Stimulated activated CD4-positive, alpha-beta T cell treated with anti-CD3 and anti-CD28 coated beads, Interleukin-15, amount 100 ng/mL, for 1 hour (primary cell): ENCODE data around the gene COL4A4.

Experiments
- DNase-seq, 2 donors: peaks; one replicate each; pipeline ENCODE4 v3.0.0-alpha.2; 2020; ENCODE audit warnings: low read depth in 1 of 2, low spot score in 1 of 2

Gene COL4A4

DNA sequence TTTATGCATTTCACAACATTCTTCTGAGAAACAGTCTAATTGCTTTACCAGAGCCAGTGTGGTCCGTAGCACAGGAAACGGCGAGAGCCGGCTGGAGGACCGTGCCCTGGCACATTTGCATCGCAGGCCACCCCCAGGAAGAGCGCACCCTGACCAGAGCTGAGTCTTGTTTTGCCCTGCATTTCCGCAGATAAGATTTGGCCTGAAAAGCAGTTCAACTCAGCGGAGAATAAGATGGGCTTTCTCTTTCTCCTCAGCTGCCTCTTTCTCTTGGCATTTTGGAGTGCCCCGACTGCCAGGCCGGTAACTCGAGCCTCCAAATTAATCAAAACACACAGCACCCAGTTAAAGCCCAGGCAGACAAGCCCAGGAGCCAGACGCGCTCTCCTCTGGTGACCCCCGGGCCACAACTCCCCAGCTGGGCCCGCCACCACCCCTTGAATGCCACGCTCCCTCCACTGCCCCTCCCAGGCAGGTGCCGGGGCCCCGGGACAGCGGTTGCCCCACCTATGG, 464 bp downstream of the COL4A4 start:
- no peak for DNase-seq

DNA sequence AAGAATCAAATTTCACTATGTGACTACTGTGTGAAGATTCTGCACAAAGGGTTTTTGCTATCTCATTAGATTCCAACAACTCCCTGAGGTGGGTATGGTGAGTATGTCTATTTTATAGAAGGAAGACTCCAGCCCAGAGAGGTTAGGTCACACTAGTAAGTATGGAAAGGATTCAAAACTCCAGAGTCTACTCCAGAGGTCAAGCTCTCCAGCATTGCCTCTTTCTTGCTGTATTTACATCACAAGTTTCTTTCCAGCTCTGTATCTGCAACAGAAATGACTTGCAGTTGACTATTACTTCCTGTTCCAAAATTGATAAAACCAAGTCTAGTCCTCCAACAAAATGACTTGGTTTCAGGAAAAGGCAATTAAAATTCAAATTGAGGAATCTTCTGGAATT, 2.1 kb downstream of the COL4A4 start:
- no peak for DNase-seq

DNA sequence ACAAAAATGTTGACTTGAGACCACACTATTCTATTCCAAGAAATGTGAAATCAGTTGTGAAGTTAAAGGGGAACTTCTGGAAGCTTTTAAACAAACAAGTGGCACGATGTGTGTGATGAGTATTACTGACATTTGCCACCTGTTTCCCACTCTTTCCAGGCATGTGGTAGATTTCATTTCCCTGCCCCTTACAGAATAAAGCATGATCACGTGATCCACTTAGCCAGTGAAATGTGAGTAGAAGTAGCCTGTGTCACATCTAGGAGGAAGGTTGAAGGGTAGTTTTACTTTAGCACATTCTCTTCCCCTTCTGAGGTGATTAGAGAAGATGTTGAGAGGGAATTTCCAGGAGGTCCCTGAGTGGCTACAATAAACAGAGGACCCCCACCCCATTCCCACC, 3.8 kb downstream of the COL4A4 start:
- no peak for DNase-seq

DNA sequence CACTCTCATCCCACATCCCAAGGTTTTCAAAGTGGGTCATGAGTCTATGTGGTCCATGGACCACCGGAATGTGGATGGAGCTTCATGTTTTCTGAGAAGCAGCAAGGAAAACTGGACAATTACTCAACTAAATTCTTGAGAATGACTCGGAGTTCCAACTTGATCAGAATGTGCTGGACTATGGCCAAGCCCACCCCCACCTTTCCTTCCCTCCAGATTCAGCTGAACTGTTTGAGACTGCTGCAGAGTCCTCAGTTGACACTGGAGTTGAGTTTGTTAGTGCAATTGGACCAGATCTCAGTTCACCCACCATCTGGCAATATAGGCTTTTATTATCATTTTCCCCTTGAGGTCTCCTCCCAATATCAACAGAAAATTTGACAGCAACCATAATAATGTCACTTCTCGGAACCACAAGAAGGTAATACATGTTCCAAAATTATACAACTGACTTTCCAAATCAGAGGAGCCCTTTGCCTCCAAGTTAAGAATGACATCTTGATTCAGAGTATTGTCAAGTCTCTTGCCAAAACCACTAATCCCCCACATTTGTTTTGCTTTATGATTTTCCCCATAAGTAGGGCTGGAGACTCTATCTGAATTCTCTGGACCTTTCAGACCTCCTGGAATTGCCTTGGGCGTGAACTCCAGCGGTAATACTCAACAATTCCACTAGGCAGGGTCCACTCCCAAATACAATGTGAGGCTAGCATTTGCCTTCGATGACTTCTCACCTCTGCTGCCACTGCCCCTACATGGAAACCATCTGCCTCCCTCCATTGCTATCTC, 8.8 kb downstream of the COL4A4 start:
- DNase-seq, result no peak

DNA sequence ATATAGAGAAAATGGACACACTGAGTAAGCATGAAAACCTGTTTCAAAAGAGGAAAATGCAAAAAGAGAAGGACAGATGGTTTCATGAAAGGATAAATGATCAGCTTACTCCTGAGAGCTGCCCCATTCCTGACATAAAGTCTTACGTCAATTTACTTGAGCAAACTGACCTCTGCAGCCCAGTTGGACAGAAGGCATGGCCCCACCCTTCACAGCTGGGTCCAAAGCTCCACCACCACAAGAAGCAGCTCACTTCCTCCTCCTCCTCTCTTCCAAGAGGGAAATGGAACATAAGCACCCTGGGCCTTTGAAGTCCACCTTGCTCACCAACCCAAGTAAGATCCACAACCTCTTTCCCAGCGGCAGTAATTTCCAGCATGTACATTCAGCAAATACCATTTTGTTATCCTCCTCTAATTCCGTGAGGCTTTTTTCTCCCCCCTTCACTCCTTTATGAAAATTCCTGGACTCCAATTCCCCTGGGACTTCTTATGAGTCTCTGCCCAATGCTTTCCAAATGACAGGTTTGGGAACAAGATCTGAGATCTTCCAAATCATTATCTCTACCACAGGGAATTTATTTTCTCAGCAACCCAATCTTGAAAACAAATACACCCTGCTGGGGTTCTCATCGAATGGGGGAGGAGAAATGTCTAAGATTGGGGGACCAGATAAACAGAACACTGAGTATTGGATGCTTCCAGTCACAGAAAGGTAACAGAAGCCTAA, 10.1 kb downstream of the COL4A4 start:
- DNase-seq, result no peak

DNA sequence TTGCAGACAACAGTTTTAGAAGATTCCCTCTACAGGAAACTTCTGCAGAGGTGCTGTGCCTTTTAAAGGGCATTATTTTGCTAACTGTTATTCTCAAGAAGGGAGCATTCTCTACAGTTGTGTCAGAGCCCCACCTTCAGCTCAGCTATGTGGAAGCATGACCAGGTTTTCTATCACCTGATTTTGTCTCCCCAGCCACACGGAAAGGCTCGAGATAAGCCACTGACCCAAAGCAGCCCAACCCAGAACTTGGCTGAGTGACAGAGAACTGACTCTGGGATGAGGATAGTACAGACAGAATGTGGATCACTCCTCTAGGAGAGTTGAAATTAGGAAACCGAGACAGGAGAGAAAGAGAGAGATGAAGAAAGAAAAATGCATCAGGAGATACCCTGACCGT, 10.7 kb downstream of the COL4A4 start:
- DNase-seq, result no peak

DNA sequence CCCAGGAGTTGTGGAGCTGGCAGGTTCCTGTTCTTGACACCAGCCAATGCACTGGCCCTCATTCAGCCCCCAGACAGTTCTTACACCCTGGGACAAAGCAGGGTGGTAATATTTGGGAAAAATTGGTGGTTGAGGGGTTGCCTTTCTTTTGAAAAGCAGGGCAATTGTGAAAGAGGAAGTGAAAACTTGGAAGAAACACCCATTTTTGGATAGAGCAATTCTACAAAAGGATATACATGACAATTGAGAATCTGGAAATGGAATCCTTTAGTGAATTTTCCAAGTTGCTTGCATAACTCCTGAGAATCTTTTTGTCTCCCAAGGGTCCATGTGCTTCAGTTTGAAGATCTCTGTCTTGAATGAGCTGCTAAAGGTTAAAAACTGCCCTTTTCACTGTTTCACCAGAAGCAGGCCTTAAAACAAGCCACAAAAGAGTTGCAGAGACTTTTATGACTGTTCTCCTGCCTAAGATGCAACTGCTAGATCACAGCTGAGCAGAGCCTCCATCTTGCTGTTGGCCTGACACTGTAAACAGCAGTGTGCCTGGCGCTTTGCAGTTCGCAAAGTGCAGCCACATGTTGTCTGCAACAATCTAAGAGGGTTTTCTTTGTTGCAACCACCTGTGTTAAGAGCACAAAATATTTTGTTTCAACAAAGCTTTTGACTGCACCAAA, 11.8 kb downstream of the COL4A4 start:
- no peak for DNase-seq

DNA sequence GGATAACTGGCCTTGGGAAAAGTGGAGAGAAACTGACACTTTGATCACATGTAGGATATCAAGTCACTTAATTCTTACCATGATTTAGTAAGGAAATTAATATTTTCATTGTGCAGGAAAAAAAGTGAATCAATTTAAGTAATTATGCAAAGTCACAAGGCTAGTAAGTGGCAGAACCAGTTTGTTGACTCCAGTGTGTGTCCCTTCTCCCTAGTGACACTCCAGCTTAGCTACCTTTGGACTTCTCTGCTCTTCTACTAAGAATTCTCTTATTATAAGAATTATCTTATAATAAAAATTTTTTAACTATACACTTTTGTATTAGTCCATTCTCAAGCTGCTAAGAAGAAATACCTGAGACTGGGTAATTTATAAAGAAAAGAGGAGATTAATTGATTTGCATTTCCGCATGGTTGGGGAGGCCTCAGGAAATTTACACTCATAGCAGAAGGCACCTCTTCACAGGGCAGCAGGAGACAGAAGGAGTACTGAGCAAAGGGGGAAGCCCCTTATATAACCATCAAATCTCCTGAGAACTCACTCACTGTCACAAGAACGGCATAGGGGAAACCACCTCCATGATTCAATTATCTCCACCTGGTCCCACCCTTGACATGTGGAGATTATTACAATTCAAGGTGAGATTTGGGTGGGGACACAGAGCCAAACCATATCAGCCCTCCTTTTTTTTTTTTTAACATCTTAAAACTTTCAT, 13.6 kb downstream of the COL4A4 start:
- DNase-seq, result no peak

DNA sequence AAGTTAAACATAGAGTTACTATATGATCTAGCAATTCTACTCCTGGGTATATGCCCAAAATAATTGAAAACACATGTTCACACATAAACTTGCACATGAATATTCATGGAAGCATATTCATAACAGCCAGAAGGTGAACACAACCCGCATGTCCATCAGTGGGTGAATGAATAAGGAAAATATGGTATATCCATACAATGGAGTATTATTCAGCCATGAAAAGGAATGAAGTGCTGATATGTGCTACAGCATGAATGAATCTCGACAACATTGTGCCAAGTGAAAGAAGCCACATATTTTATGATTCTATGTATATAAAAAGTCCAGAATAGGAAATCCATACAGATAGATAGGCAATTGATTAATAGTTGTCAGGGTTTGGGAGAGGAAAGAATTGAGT, 15.9 kb downstream of the COL4A4 start:
- DNase-seq, result no peak

DNA sequence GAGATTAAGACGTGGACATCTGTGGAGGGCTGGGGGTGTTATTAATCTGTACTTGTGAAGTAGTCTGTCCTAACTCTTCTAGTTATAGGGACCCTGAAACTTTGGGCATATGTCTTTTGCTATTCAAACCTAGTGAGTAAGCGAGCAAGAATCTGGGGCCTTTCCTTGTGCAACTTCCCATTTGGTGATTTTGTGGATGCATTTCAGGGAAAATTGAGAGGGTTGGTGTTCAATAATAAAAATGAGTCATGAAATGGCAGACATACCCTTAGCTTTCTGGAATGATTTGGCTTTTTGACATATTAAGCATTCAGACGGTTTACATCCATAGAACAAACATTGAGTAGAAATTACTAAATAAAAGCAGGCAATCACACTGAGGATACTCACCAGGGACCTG, 17.0 kb downstream of the COL4A4 start:
- no peak for DNase-seq

DNA sequence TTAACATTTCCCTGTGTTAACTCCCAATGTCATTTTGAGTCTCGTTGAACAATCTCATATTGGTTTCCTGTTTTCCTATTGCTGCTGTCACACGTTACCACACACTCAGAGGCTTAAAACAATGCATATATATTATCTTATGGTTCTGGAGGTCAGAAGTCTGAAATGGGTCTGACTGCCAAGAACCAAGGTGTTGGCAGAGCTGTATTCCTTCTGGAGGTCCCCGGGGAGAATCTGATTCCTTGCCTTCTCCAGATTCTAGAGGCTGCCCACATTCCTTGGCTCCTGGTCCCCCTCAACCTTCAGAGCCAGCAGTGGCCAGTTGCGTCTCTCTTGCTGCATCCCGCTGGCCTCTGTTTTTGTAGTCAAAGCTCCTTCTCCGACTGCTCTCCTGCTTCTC, 17.5 kb downstream of the COL4A4 start:
- no peak for DNase-seq

DNA sequence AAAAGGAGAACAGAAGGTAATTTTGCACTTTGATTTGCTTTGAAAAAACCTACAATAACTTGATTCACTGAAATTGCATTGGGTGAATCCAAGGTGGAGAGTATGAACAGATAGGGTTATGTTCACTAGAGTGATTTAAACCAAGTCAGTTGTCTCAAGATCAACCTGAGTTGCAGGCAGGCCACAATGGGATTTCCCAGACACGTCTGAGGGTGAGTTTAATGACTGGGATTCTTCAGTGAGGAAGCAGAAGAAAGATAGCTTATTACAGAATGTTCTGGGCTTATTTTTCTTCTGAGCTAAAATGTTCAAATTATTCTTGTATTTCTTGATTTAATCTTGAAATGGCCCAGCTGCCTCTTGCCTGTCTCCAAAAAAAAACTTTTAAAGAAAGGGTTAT, 20.1 kb downstream of the COL4A4 start:
- no peak for DNase-seq

DNA sequence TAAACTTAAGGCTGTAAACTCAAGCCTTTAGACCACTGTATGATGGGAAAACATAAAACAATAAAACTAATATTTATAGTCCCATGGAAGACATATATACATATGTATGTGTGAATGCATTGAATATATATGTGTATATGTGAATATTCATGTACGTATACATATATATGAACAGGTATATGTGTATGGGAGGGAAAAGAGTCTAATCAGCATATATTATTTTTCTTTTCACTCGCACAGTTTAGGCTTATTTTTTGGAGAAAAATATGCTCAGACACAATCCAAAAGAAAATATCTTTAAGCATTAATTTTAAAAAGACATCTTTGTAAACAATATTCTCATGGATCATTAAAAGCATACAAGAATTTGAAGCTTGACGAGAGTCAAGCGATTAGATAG, 22.7 kb downstream of the COL4A4 start:
- DNase-seq, result no peak

DNA sequence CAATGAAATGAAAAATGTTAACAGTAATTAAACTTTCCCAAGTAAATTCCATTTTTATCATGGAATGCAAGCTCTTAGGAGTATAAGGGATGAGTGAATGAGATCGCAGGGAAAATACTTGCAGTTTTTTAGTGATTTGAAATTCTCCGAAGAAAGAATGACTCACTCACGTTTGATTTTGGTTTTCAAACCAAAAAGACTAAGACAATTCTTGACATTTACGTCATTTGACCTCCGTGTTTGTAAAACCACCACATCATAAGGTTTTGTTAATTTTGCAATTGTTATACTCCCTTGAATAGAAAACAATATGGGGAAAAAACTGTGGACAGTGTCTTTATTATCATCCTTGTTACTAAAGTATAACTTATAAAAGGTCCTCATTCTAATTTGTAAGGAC, 29.4 kb downstream of the COL4A4 start:
- no peak for DNase-seq

DNA sequence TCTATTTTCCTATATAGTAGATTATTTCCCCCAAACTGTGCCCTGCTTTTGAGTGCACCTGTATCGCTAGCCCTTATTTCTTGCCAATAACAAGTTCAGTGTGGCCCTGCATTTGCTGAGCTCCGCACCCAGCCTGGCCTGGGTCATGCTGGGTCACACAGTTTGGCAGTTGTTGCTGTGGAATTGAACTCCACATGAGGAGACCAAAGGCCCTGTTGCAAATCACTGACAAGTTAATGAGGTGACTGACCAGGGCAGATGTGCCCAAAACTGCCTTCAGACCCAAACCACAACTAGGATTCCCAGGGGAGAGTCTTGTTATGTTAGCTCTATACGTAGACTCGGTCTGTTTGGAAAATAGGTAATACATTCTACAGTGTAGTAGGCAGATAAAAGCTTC, 31.0 kb downstream of the COL4A4 start:
- DNase-seq, result no peak

DNA sequence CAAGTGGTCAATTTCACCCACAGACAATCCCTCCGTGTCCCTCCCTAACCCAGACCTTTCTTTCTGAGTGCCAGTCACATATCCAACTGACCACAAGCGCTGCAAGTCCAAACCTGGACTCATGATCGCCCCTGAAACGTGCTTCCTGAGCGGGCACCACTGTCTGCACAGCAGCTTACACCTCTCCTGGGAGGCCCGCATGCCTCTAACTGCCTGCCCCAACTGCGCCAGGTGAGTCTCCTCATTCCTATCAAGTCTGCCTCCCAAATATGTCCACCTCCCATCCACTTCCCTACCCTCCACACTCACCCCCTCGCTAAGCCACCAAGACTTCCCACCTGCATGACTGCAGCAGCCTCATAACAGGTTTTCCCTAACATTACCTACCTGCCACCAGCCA, 33.4 kb downstream of the COL4A4 start:
- no peak for DNase-seq

DNA sequence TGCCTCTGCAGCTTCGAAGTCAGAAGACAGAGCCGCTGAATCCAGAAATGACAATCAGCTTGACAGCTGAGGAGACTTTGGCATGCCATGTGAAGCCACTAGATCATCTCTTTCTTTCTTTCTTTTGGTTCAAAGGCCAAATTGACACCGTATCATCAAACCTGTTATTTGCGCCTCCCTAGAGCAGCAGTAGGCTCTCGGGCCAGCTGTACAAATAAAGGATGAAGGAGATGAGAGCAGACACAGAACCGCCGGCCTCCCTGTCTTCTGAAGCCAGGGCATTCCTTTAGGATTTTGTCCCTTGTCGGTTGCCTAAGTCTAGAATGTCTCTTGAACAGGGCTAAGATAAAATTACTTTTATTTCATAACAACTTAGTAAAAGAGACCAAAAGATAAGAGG, 36.8 kb downstream of the COL4A4 start:
- DNase-seq, result no peak

DNA sequence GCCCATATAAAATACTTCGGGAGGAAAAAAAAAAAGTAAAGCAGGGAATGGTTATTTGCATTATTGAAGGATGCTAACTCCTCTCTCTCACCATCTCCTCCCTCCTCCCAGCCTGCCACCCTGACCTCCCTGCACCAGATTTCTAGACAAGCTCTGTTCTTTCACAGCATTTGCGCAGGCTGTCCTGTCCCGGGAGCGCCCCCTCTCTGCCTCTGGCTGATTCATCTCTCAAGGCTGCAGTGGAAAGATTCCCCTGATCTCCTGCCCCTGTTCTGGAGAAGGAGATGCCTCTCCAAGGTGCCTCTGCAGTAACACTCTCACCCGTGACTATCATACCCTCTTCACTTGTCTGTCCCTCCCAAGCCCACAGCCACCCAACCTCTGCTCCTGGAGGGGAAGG, 38.5 kb downstream of the COL4A4 start:
- DNase-seq, result no peak

DNA sequence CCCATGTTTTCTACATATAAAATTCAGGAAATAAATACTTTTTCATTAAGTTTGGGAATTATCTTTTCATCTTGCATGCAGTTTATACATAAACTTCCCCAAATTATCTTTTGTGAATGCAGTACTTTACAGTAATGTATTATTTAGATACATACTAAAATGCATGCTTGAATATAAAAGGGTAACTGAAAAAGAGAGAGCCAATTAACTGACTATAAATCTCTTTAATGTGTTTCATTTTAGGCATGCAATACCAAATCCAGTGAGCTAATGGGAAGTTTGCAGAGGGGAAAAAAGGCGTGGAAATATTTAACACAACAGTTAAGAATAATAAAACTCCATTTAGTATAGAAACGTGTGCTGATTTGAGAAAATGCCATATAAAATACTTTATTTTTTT, 39.2 kb downstream of the COL4A4 start:
- DNase-seq, result no peak

DNA sequence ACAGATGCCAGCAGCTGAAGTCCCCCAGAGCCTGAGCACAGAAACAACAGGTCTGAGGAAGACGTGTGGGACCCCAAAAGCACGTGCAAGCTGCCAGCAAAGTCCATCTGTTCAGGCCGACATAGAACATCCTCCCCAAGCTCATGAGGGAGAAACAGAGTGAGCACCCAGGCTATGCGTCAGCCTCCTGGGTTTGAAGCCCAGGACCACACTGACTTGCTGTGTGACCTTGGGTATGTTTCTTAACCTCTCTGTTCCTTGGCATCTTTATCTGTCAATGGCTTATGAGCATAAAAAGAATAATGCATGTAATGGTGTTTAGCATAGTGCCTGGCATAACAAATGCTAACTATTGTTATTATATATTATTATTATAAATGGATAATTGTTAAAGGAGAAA, 40.3 kb downstream of the COL4A4 start:
- DNase-seq, result no peak

DNA sequence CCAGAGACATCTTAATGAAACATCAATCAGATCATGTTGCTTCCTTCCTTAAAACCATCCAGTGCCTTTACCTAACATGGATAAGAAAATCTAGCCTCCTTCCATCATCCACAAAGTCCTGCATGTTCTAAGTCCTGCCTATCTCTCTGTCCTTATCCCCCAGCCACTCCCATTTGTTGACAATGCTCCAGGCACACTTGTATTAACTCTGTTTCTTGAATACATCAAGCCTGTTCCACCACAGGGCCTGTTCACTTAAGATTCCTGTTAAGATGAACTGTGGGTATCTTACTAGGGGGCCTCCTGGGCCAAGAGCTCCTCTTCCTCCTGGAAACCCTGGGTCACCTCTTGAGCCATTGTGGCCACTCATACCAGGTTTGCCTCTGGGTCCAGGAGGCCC, 45.7 kb downstream of the COL4A4 start:
- no peak for DNase-seq

DNA sequence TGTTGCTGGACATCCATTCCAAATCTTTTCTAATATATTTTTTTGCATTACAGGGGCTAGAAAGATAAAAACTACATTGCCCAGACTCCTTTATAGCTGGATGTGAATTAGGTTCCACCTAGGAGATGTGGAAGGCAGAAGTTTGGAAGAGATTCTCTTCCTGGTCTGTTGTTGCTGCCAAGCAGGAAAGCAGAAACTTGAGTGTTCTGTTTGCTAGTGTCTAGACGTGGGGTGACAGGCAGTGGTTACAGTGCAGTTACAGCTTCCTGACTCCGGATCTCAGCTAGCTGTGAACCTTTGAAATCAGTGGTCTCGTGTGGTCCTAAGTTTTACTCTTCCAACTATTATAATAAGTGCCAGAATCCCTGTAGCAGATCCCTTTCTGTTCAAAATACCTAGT, 46.2 kb downstream of the COL4A4 start:
- DNase-seq, result no peak
